Esophagus (tissue), 2 donors: ENCODE results near the gene MYH10. TPM values are rescaled to one million over a fixed set of nuclear protein-coding genes. Genes with fewer than 3 reads are reported as not detected.
"Not testable (repeated sequence)": the region's sequence is repeated elsewhere in the genome, so short reads cannot be mapped to it uniquely, and the experiment has no call there.

ENCODE experiments used
- H3K27ac ChIP-seq, 2 donors: one replicate each; pipeline ENCODE4 v1.5.1; 2013; ENCODE audit warnings: low read depth in 2 of 2, mild to moderate bottlenecking in 2 of 2, inconsistent platforms in 1 of 2, low read length in 1 of 2, moderate library complexity in 1 of 2
- H3K27me3 ChIP-seq, 2 donors: one replicate each; pipeline ENCODE4 v1.6.1; 2013; ENCODE audit warnings: low read length in 2 of 2, control low read depth in 1 of 2, mild to moderate bottlenecking in 1 of 2; ENCODE audit not compliant: insufficient read depth in 2 of 2, control insufficient read depth in 1 of 2
- H3K36me3 ChIP-seq, 2 donors: one replicate each; pipeline ENCODE4 v1.6.1; 2013; ENCODE audit warnings: low read length in 1 of 2; ENCODE audit not compliant: control insufficient read depth in 2 of 2, insufficient read depth in 2 of 2
- H3K4me1 ChIP-seq, 2 donors: one replicate each; pipeline ENCODE4 v1.6.1; 2013; ENCODE audit warnings: low read length in 1 of 2; ENCODE audit not compliant: control insufficient read depth in 2 of 2, insufficient read depth in 2 of 2
- H3K4me3 ChIP-seq, 2 donors: one replicate each; pipeline ENCODE4 v1.5.1; 2013; ENCODE audit warnings: low read length in 2 of 2, mild to moderate bottlenecking in 2 of 2, low read depth in 1 of 2, moderate library complexity in 1 of 2
- H3K9me3 ChIP-seq, 2 donors: one replicate each; pipeline ENCODE4 v1.6.1; 2013; ENCODE audit warnings: mild to moderate bottlenecking in 2 of 2, low read depth in 1 of 2, low read length in 1 of 2, moderate library complexity in 1 of 2; ENCODE audit not compliant: control insufficient read depth in 2 of 2, insufficient read depth in 1 of 2
- WGBS, 2 donors: extraction: QIAGEN DNeasy Blood & Tissue Kit; methylation state at CpG; one replicate each; pipeline ENCODE4 v1.1.7; 2013; 5-methylcytosine and 5-hydroxymethylcytosine counted together
- polyA plus RNA-seq, 2 donors: library from polyadenylated mRNA; stranded (reverse); fragments of 200-250 nt; gene quantifications; one replicate each; pipeline ENCODE4 v1.2.3, GENCODE V29; 2013
- donor health status: healthy with polysubstance abuse.
- donor health status: Bipolar disorder and iron deficiency.

The MYH10 gene
- polyA plus RNA-seq, 2 donors, result 2.4 to 3.2 TPM

GRCh38 chr17:8552577-8553320, 77.8 kb downstream of the MYH10 start:
- 74 to 81% methylated on average over 9 of the region's 9 CpGs for WGBS, 2 donors
- H3K27ac ChIP-seq, result peak overlapping the region; percentile 34 to 68
- H3K27me3 ChIP-seq, result no peaks in the 10 kb centered on the region

GRCh38 chr17:8542599-8543502, 87.7 kb downstream of the MYH10 start:
- Histone ChIP-seq H3K4me1 (no peaks in the 10 kb centered on the region), H3K36me3 (peaks cover 0 to 1% of the 10 kb centered on the region in 2 donors), H3K9me3 (no peaks in the 10 kb centered on the region), H3K27ac (no peak overlapping the region), H3K27me3 (no peaks in the 10 kb centered on the region), H3K4me3 (no peak overlapping the region)
- 80% methylated on average over 8 of the region's 8 CpGs for WGBS, 2 donors

More at GRCh38 chr17:8552577-8553320, 77.8 kb downstream of the MYH10 start:
- H3K9me3 ChIP-seq, result no peaks in the 10 kb centered on the region
- H3K4me1 ChIP-seq, result no peaks in the 10 kb centered on the region
- H3K4me3 ChIP-seq, result no peak overlapping the region
- H3K36me3 ChIP-seq, result no peaks in the 10 kb centered on the region

- WGBS, 2 donors, result 93 to 98% methylated on average over 7 of the region's 7 CpGs
- H3K27ac ChIP-seq, H3K9me3 ChIP-seq, H3K4me3 ChIP-seq, H3K4me1 ChIP-seq, H3K27me3 ChIP-seq, H3K36me3 ChIP-seq: not testable (repeated sequence)
Observed at GRCh38 chr17:8539976-8540375, 90.5 kb downstream of the MYH10 start.

GRCh38 chr17:8537734-8538133, 92.8 kb downstream of the MYH10 start:
- no peaks in the 10 kb centered on the region for H3K9me3 ChIP-seq
- 71 to 72% methylated on average over 3 of the region's 3 CpGs for WGBS, 2 donors
- H3K4me1 ChIP-seq, result no peaks in the 10 kb centered on the region
- H3K4me3 ChIP-seq, result no peak overlapping the region
- H3K27ac ChIP-seq, result no peak overlapping the region
- H3K27me3 ChIP-seq, result no peaks in the 10 kb centered on the region
- H3K36me3 ChIP-seq, result peaks cover 0 to 2% of the 10 kb centered on the region in 2 donors

- no peaks in the 10 kb centered on the region for H3K9me3 ChIP-seq
- H3K4me3 ChIP-seq, result no peak overlapping the region
- no peak overlapping the region for H3K27ac ChIP-seq
- H3K36me3 ChIP-seq, result peaks cover 0 to 2% of the 10 kb centered on the region in 2 donors
- no peaks in the 10 kb centered on the region for H3K27me3 ChIP-seq
- H3K4me1 ChIP-seq, result no peaks in the 10 kb centered on the region
- WGBS, 2 donors, result 96% methylated on average over 9 of the region's 9 CpGs
Observed at GRCh38 chr17:8534498-8535188, 95.9 kb downstream of the MYH10 start.

- WGBS, 2 donors, result 70 to 89% methylated on average over 3 of the region's 3 CpGs
- Histone ChIP-seq H3K9me3 (no peaks in the 10 kb centered on the region), H3K4me3 (no peak overlapping the region), H3K27ac (no peak overlapping the region), H3K27me3 (no peaks in the 10 kb centered on the region), H3K36me3 (peaks cover 0 to 2% of the 10 kb centered on the region in 2 donors), H3K4me1 (no peaks in the 10 kb centered on the region)
Observed at GRCh38 chr17:8532021-8532420, 98.5 kb downstream of the MYH10 start.

- Histone ChIP-seq H3K4me1 (peaks cover 0 to 3% of the 10 kb centered on the region in 2 donors), H3K27me3 (no peaks in the 10 kb centered on the region), H3K36me3 (peaks cover 0 to 7% of the 10 kb centered on the region in 2 donors), H3K9me3 (peaks cover 0 to 2% of the 10 kb centered on the region in 2 donors), H3K4me3 (no peak overlapping the region), H3K27ac (no peak overlapping the region)
- 75 to 83% methylated on average over 5 of the region's 5 CpGs for WGBS, 2 donors
Observed at GRCh38 chr17:8522577-8522976, 107.9 kb downstream of the MYH10 start.

GRCh38 chr17:8520981-8521380, 109.5 kb downstream of the MYH10 start:
- no peak overlapping the region for H3K27ac ChIP-seq
- H3K36me3 ChIP-seq, result peaks cover 0 to 7% of the 10 kb centered on the region in 2 donors
- no peak overlapping the region for H3K4me3 ChIP-seq
- peaks cover 0 to 3% of the 10 kb centered on the region in 2 donors for H3K9me3 ChIP-seq
- 91 to 93% methylated on average over 10 of the region's 10 CpGs for WGBS, 2 donors
- H3K27me3 ChIP-seq, result no peaks in the 10 kb centered on the region
- H3K4me1 ChIP-seq, result peaks cover 0 to 3% of the 10 kb centered on the region in 2 donors

- peaks cover 0 to 3% of the 10 kb centered on the region in 2 donors for H3K4me1 ChIP-seq
- H3K27ac ChIP-seq, result no peak overlapping the region
- WGBS, 2 donors, result 83 to 90% methylated on average over 2 of the region's 2 CpGs
- H3K4me3 ChIP-seq, result no peak overlapping the region
- no peaks in the 10 kb centered on the region for H3K27me3 ChIP-seq
- peaks cover 0 to 7% of the 10 kb centered on the region in 2 donors for H3K36me3 ChIP-seq
- H3K9me3 ChIP-seq, result peaks cover 0 to 3% of the 10 kb centered on the region in 2 donors
Observed at GRCh38 chr17:8518850-8519249, 111.7 kb downstream of the MYH10 start.
